HG02588 (cell line): ENCODE data around the gene C11orf21.

Source experiments
- ATAC-seq: cut with Tn5 transposase; IDR thresholded peaks from one replicate; pipeline ENCODE4 v1.9.1; 2021; ENCODE audit warnings: mild to moderate bottlenecking, moderate library complexity; ENCODE audit not compliant: unreplicated experiment

C11orf21 gene

DNA sequence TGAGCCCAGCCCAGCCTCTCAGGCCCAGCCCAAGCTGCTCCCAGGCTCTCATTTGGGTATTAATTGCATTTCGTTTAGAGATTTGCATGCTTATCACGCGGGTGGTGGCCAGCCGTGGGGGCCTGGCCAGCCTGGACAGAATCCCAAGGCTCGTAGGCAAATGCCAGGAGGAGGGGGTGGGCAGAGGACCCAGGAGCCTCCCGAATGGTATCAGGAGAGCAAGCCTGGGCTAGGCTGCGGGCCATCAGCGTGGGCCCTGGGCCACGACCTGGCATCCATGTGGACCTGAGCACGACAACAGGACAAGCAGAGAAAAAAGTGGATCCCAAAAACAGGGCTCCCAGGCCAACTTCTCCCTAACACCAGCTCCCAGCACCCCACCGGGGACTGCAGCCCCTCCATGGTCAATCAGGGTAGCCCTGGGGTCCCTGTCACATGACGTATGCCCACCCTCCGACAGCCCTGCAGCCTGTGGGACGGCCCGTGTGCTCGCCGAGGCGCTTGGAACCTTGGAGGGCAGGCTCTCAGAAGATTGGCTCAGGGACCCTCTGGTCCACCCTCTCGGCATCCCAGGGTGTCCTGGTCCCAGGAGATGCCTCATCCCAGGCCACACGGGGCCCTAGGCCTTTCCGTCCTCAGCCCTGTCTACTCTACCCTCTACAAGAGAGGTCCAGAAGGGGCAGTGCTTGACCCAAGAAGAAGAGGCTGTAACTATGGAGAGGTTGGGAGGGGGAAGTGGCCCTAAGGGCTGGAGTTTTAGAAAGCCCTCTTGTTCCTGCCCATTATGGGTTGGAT is 40.1 kb downstream of the C11orf21 start:
- ATAC-seq = no peak

DNA sequence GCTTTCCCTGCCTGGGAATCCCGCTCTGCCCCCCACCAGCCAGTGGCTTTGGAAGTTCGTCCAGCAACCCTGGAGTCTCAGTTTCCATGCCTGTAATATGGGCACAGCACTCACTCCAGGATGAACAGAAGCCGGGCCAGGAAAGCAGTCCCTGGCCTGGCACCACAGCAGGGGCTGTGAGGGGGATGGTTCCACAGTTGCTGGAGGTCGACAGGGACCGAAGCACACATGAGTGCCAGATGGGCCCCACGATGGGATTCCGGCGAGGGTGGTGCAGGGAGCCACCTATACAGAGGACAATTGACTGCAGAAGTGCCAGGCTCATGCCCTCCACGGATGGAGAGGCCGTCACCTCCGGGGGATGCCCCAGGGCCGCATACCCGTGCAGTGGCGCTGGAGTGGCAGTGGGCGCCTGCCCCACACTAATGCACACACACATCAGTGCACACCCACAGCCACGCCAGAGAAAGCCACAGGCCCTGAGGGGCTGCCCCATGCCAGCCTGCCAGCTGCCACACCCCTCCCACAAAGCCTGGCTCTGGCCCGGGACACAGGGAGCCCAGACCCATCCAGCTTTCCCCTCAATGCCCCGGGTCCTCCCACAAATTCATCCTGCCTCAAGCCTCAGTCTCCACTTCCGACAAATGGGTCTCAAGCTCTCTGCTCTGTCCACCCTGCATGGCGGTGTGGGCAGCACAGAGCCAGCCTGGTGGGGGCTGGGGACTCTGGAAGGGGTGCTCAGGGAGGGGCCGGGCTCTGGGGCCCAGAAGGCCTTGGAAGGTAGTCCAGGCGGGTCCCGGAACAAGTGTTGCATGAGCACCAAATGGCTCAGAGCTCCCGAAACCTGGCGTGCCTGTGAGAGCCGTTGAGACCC is 41.0 kb downstream of the C11orf21 start:
- no peak for ATAC-seq

DNA sequence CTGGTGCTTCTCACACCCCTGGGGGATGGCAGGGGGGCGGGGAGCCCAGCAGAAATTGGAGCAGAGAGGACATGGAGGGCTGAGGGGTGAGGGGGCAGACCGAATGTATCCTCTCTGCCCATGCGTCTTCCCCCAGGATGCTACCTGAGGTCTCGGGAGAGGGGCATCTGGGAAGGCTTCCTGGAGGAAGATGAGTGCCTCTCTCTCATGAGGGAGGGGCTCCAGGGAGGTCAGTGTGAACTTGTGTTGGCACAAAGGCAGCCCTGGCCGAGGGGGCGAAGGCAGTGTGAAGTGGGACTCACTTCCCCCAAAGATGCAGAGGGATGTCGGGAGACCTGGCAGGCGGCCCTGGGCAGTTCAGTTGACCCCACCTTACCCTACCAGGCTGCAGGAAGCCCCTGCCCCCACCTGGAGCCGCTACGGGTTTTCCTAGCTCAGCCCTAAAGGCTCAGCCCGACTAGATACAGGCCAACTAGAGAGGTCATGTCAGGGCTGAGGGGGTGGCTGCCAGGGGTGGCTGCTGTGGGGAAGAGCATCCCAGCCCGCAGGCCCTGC is 41.7 kb downstream of the C11orf21 start:
- ATAC-seq = no peak

DNA sequence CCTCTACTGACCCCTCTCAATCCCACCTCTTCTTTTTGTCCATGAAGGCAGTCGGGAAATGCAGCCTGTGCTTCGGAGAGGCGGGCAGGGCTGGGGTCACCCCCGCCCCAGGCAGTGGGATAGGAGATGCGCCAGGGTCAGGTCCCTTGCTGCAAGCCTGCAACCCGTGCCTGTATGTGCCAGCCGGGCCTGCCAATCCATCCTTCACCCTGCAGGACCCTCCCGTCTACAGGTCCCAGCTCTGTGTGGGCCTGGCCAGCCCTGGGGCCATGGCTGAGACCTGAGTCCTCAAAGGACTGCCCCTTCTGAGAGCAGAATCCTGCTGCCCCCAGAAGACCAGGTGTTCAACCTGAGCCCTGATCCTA is 42.3 kb downstream of the C11orf21 start:
- ATAC-seq = no peak

DNA sequence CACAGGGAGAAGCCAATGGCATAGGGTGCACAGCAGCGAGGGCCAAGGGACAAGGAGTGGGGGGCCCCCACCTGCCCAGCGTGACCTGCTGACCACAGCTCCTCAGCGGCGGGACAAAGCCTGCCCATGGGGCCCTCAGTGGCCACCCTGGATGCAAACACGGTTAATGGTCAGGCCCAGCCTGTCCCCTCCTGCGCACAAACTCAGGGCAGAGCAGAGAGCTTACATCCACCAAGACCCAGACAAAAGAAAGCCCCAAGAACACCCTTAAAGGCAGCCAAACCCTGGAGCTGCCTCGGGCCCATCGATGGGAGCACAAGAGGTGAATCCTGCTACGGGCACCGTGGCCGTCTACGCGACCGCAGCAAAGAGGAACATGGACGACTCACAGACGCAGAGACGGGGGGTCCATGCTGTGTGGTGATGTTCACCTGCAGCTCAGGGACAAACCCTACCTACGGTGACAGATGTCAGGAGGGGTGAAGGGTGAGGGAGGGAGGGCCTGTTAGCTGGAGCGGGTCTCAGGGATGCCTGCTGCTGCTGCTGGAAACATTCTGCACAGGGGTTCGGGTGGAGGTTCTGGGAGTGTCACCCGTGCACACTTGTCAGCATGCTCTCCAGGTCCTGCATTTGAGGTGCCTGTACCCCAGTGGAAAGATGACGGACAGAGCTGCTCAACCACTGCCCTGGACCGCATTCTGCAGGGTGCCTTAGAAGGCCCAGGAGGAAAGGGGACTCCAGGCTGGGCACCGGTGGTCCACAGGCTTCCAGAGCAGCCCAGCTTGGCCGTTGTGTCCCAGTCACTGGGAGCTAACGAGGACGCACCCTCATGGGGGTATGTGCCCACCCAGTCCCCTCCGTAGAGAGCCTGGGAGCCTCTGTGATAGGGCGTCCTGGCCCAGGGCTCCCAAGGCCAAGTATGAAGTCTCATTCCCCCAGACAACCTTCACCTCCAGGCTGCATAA is 42.9 kb downstream of the C11orf21 start:
- ATAC-seq = no peak

DNA sequence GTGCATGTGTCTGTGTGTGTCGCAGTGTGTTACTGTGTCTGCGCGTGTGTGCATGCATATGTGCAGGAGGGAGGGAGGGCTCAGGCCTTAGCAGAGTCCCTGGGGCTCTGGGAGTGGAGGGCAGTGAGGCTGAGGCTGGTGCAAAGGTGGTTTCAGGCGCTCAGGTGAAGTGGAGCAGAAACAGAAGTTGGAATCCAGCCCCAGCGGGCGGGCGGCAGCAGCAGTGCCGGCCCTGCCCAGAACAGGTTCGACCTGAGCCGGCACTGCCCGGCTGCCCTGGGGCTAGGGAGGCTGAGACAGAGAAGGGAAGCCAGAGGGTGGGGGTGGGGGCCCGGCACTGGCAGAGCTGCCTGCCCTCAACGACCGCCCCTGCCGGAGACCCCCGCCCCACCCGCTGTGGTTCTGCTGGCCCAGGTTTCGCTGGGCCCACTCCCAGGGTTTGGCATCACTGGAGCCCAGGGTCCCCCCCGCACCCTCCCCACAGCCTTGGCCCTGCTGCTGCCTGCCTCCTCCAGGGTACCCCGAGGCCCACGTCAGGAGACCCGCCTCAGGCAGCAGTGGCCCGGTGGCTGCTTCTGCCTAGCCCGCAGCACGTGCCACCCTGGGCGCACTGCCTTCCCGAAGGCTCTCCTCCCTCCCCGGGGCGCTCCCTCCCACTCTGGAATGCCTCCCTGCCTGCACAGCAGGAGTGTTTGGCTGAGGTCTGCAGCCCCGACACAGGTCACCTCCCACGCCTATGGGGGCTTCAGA is 44.6 kb downstream of the C11orf21 start:
- no peak for ATAC-seq

DNA sequence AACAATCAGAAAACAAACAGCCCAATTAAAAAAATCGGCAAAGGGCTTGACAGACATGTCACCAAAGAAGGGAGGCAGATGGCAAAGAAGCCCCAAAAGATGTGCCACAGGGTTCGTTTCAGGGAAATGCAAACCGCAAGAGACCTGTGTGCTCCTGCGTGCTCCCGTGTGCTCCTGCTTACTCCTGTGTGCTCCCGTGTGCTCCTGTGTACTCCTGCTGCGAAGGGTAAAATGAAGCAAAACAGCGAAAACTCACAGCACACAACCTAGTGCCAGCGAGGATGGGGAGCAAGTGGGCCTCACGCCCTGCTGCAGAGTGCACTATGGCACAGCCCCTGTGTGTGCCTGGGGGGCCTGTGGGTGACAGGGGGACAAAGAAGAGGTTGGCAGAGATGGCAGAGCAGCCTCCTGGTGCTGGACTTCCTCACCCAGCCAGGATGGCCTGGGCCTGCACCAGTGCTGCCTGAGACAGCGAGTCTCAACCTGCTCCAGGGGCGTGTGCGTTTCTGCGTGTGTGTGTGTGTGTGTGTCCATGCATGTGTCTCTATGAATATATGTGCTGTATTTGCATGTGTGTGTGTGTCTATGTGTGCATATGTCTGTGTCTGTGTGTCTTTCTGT is 45.3 kb downstream of the C11orf21 start:
- ATAC-seq = no peak

DNA sequence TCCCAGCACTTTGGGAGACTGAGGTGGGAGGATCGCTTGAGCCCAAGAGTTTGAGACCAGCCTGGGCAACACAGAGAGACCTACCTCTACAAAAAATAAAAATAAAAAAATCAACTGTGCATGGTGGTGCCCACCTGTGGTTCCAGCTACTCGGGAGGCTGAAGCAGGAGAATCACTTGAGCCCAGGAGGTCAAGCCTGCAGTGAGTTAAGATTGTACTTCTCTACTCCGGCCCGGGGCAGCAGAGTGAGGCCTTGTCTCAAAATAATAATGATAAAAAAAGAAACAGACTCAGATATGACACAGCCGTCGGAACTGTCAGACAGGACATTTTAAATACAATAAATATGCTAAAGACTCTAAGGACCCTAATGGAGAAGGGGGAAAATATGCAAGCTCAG is 49.7 kb downstream of the C11orf21 start:
- no peak for ATAC-seq

DNA sequence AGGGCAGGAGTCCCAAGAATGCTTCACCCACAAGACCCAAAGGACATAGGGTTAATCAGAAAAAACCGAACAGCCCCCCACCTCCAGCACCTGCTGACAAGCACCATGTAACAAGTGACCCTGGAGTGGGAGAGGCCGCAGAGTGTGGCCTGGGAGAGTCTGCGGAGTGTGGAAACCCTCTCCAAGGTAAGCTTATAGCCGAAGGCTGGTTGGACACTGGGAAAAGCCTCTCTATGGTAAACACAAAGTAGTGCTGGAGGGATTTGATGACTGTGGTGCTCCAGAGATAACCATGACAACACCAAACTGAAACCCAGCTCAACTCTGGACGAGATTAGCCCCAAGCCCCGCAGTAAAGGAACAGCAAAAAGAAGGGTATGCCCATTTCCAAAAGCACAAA is 50.6 kb downstream of the C11orf21 start:
- no peak for ATAC-seq

DNA sequence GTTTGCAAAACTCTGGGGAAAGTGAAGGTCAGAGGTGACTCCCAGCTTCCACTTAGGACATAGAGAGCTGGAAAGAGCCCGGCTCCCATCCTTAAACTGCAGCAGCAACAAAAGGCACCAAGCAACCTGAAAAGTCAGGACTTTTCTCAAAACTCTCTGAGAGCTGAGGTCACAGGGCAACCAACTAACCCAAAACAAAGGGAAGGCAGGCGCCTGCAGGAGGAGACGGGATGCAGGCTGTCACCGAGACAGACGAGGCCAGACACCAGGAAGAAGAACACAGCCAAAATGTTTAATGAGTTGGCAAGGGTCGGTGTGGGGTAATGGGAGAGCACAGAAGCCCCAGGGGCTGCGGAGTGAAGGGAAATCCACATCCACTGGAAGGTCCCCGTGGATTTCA is 51.2 kb downstream of the C11orf21 start:
- no peak for ATAC-seq

DNA sequence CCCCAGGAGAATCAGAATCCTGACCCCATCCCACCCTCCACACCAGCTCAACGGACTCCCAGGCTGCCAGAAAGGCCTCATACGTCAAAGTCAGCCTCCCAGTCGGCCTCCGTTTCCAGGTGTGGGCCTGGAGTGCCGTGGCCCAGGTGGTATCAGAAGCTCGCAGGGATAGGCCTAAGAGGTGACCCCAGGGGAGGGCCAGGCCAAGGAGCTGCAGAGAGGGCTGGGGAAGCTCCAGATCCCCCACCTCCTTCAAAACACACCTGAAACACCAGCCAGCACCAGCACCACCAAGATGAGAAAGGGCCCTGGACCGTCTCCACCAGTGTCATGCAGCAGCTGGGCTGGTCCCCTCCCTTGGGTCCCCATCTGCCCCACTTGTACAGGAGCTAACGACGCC is 51.7 kb downstream of the C11orf21 start:
- no peak for ATAC-seq

DNA sequence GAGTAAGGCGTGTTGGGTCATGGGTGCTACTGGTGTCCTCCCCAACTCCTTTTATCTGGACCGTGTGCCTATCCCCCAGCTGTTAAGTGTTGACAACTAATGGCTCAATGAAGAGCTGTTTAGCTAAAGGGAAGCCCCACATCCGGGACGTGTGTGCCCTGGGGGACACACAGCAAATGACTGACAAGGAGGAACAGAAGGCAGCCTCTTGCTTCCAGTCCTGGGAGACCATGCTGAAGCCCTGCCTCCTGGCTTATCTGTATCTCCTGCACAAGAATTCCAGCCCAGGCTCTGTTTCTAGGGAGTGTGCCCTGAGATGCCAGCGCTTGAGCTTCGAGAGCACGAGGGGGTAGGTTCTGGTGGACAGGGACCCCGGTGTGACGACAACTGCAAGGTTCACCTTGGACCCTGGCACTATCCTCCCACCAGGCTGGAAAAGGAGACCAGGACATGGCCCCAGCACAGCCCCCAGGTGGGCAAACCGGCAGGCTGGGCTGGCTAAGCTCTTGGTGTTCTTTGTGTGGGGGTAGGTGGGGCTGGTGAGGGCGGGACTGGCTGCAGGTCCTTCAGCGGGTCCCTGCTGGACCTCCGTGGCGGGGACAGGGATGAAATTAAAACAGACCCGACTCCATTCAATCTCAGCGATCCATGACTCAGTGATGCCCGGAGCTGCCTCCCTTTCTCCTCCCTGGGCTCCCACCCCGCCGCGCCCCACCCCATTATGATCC is 52.4 kb downstream of the C11orf21 start:
- no peak for ATAC-seq

DNA sequence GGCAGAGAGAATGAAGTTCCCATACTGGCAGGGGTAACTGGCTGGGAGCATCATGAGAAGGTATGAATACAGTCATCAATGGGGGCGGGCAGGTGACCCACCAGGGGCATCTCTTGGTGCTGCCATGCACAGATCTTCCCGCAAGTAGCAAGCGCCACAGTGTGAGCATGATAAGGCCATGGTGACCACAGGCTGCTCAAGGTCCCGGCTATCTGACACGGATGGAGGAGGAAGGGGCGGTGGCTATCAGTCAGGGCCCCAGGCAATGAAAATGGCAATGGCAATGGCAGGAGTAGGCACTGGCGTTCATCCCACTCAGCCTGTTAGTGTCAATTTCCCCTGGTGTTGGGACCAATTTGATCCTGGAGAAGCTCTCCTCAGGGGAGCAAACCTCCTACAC is 53.0 kb downstream of the C11orf21 start:
- no peak for ATAC-seq

DNA sequence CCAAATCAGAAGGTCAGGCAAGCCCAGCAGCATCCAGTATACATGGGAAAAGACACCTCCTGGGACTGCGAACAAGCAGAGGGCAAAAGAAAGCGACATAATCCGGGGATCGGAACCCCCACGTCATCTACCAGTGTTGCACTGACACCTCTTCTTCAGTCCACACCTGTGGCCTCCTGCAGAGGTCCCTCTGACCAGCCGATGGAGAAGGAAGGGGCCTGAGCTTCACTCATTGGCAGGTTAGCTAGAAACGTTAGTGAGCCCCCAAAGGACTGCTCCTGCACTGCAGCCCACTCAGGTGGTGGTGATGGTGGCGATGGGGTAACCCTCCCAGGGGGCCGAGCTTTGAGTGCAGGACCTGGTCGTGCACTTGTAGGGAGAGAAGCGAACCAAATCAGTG is 53.5 kb downstream of the C11orf21 start:
- ATAC-seq = no peak

DNA sequence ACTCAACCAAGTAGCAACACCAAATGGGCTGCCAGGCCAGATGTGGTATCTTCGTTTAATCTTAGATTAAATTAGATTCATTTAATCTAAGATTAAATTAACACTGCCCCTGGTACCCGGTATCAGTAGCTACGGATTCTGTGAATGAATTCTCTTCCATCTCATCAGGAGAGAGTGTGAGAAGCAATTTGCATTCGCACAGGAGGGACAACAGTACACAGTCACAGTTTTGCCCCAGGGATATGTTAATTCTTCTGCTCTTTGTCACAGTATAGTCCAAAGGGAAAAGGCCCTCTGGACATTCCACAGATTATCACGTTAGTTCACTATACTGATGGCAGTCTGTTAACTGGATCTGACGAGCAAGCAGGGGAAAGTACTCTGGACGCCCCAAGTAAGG is 54.2 kb downstream of the C11orf21 start:
- no peak for ATAC-seq
